Effector CD8-positive, alpha-beta T cell (primary cell): ENCODE data around the gene DMXL1.

Experiments
- DNase-seq: peaks from one replicate; lab custom pipeline; 2025; lab: John Stamatoyannopoulos, UW

The DMXL1 gene

DNA sequence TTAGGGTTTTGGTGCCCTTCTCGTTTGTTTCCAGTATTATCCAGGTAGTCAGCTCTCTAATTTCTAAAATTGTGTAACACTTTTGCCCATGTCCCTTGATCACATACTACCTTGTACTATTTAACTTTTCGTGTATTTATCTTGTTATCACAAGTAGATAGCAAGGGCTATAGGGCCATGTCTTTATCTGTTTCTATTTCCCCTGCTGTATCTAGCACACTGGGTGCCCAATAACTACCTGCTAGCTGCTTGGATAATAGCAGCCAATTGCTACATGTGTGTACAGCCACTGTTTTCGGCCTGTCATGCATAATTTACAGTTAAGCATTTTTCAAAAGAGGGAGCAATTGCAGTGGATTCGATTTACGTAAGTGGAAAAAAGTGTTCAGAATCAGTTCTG lies 220.2 kb downstream of the DMXL1 start:
- no peak for DNase-seq

- no peak for DNase-seq
Observed at GRCh38 chr5:119291877-119292276, 221.0 kb downstream of the DMXL1 start.

DNA sequence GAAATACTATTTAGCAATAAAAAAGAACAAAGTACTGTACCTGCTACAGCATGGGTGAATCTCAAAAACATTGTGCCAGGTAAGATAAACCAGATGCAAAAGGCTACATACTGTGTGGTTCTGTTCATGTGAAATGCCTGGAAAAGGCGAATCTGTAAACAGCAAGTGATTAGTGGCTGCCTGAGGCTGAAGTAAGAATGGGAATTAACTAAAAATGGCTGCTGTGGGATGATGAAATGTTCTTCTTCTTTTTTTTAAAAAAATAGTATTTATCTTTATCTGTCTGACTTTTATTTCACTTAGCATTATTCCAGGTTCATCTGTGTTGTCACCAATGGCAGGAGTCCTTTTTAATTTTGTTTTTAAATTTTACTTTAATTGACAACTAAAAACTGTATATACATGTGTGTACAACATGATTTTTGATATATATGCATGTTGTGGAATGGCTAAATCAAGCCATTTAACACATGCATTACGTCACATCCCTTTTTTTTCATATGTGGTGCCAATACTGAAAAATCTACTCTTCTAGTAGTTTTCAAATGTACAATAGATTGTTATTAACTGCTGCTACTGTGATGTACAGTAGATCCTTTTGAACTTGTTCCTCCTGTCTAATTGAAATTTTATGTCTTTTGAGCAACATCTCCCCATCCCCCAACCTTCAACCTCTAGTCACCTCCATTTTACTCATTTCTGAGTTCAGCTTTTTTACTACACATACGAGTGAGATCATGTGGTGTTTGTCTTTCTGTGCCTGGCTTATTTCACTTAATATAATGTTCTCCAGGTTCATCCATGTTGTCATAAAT lies 222.0 kb downstream of the DMXL1 start:
- no peak for DNase-seq

GRCh38 chr5:119293516-119293829 lies 222.6 kb downstream of the DMXL1 start:
- no peak for DNase-seq
